ENCODE data around the gene OBSCN.

OBSCN gene

DNA sequence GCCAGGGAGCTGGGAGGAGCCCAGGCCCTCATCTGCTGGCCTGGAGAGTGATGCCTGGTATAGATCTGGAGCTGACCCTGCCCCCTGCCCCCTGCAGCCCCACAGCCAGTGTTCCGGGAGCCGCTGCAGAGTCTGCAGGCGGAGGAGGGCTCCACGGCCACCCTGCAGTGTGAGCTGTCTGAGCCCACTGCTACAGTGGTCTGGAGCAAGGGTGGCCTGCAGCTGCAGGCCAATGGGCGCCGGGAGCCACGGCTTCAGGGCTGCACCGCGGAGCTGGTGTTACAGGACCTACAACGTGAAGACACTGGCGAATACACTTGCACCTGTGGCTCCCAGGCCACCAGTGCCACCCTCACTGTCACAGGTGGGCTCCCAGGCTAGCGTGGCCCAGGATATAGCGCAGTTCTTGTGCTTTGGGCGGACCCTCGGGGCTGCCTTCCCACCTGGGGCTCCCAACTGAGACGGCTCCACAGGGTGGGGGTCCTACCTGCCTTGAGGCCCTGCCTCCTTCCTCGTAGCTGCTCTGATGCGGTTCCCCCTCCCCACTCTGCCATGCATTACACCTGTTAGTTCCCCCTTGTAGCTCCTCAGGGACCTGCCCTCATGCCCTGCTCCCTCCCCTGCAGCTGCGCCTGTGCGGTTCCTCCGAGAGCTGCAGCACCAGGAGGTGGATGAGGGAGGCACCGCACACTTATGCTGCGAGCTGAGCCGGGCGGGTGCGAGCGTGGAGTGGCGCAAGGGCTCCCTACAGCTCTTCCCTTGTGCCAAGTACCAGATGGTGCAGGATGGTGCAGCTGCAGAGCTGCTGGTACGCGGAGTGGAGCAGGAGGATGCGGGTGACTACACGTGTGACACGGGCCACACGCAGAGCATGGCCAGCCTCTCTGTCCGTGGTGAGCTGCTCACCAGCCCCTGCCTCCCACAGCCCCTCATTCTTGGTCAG, 98.7 kb downstream of the OBSCN start:
- DNase-seq (ENCODE audit: low read depth in 3 of 3, low spot score in 1 of 3): no peak

DNA sequence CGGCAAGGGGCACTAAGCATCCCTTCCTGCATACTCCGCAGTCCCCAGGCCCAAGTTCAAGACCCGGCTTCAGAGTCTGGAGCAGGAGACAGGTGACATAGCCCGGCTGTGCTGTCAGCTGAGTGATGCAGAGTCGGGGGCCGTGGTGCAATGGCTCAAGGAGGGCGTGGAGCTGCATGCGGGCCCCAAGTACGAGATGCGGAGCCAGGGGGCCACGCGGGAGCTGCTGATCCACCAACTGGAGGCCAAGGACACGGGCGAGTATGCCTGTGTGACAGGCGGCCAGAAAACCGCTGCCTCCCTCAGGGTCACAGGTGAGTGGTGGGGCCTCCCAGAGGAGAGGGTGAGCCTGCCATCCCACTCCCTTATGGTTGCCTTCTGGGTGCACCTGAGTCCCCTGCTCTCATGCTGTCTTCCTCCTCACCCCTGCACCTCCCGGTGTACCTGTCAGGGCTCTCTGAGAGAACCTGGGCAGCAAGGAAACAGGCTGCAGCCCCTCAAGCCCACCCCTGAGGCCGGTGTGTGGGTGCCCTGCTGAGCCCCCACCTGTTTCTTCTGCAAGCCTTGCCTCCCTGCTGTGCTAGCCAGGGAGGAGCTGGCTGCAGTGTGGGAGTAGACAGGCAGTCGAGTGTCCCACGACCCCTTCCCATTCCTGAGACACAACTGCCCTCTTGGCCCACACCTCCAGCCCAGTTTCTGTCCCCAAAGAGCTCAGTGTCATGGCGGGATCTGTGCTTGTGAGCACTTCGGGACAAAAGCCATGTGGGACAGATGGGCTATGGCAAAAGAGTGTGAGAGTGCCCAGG, 99.6 kb downstream of the OBSCN start:
- DNase-seq (ENCODE audit: low read depth in 3 of 3, low spot score in 1 of 3): no peak

DNA sequence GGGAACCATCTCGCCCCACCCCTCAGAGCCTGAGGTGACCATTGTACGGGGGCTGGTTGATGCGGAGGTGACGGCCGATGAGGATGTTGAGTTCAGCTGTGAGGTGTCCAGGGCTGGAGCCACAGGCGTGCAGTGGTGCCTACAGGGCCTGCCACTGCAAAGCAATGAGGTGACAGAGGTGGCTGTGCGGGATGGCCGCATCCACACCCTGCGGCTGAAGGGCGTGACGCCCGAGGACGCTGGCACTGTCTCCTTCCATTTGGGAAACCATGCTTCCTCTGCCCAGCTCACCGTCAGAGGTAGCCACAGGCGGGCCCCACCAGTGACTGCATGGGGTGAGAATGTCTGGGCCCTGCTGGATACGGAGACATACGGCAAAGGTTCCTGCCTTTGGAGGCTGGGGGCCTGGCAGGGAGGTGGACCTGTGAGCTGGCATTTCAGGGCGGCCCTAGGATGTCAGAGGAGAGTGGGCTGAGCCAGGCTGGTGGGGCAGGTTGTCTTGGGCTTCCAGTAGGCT, 100.3 kb downstream of the OBSCN start:
- DNase-seq (ENCODE audit: low read depth in 3 of 3, low spot score in 1 of 3): no peak

DNA sequence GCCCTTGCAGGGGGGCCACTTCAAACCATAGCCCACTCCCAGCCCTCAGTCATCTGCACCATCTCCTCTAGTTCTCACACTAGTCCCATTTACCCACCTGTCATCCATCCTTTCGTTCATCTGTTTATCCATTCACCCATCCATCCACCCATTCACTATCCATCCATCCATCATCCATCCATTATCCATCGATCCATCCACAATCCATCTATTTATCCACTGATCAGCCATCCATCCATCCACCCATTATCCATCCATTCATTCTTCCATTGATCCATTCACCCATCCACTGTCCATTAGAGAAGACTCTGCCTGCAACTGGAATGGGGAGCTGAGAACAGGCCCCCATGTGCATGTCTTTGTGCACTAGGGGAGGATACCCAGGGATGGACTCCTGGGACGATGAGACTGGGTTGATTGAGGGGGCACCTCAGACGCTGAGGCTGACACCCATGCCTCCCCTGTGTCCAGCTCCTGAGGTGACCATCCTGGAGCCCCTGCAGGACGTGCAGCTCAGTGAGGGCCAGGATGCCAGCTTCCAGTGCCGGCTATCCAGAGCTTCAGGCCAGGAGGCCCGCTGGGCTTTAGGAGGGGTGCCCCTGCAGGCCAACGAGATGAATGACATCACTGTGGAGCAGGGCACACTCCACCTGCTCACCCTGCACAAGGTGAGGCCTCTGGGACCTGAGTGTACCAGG, 100.9 kb downstream of the OBSCN start:
- DNase-seq (ENCODE audit: low read depth in 3 of 3, low spot score in 1 of 3): no peak

DNA sequence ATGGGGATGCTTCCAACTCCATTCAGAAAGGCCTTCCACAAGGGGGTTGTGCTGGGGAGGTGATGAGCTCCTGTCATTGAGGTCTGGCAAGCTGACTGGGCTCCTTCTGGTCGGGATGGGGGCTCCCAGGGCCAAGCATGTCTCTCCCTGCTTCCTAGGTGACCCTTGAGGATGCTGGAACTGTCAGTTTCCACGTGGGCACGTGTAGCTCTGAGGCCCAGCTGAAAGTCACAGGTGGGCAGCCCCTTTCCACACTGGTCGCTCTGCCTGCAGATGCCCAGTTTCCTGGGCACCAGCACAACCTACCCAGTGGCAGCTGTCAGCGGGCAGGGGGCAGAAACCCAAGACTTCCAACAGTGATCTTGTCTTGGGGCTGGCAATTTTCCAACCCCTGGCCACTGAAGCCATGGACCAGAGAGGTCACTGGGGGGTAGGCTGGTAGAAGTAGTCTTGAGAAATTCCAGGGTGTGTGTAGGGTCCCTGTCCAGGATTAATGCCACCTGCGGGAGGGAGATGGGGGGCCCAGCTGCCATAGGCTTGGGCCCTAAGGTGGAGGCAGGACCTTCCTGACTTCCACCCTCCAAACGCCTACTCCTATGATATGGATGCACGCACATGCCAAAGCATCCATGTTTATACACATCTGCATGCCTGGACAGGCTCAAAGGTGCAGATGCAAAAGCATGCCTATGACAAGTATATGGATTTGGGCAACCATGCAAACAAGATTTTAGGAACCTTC, 101.7 kb downstream of the OBSCN start:
- no peak for DNase-seq (ENCODE audit: low read depth in 3 of 3, low spot score in 1 of 3)

DNA sequence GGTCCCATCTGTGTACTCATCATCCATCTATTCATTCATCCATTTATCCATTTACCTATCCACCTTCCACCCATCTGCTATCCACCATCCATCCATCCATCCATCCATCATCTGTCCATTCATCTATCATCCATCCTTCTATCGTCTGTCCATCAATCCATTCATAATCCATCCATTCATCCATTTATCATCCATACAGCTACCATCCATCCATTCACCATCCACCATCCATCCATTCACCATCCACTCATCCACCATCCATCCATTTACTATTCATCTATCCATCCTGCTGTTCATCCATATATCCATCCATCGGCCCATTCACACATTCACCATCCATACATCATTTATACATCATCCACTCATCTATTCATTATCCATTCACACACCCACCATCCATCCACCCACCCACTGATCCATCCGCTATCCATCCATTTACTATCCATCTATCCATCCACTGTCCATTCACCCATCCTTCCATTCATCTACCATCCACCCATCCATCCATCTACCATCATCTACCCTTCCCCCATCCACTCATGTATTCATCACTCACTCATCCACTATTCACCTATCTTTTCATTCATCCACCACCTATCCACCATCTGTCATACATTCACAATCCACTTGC, 102.4 kb downstream of the OBSCN start:
- no peak for DNase-seq (ENCODE audit: low read depth in 3 of 3, low spot score in 1 of 3)

DNA sequence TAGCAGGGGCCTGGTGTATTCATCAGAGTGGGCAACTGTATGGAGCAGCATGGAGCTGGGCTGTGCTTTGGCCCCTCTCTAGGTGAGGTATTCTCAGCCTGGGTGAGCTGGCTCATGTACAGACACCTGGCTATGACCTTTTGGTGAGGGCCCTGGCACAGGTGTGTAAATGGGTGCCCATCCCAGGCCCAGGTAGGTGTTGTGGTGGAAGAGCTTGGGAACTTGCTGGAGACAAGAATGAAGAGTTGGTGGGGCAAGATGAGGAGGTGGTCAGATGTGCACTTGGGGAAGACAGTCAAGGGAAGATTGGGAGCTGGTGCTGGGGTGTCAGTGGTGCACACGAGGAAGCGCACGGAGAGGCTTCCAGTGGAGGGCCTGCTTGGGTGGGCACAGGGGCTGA, 103.2 kb downstream of the OBSCN start:
- no peak for DNase-seq (ENCODE audit: low read depth in 3 of 3, low spot score in 1 of 3)

DNA sequence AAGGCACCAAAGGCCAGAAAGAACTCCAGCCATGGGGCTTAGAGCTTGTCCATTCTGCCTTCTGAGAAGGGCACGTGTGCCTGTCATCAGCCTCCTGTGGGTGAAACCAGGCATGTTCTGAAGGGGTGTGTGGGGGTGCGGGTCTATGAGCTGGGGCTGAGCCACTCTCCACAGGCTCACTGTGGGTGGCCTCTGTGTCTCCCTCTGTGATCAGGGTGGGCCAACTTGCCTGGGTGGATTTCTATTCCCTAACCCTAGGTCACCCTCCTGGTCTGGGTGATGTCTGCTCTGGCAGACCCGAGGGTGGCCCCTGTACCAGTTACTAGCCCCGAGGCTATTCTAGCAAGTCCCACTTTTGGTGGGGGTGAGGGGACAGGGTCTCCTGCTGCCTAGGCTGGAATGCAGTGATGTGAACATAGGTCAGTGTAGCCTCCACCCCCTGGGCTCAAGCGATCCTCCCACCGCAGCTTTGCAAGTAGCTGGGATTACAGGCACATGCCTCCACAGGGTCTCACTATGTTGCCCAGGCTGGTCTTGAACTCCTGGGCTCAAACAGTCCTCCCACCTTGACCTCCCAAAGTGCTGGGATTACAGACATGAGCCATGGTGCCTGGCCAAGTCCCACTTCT, 104.4 kb downstream of the OBSCN start:
- no peak for DNase-seq (ENCODE audit: low read depth in 3 of 3, low spot score in 1 of 3)

DNA sequence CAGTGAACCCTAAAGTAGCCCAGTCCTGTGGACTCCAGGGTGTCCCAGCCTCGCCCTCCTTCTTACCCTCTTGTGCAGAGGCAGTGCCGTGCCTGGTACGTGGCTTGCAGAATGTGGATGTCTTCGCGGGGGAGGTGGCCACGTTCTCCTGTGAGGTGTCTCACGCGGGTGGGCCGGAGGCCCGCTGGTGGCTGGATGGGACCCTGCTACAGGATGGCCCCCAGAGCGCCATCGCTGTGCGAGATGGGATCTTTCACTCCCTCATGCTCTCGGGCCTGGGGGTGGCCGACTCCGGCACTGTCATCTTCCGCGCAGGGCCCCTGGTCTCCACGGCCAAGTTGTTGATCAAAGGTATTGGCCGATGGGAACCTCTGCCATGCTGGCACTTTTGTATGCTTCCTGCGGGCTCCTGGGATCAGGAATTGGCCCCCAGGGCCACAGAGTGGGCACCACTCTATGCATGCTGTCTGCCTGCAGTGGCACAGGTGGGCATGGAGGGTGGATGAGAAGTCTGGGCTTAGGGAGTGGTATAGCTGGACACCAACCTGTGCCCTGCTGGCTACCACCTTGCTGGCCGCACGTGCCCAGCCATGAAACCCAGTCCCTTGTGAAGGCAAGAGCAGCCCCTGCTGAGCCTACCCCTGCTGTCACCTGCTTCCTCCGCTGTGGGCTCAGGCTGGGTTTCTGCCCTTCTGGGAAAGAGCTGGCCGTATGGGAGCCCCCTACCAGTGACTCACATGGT, 105.9 kb downstream of the OBSCN start:
- no peak for DNase-seq (ENCODE audit: low read depth in 3 of 3, low spot score in 1 of 3)

DNA sequence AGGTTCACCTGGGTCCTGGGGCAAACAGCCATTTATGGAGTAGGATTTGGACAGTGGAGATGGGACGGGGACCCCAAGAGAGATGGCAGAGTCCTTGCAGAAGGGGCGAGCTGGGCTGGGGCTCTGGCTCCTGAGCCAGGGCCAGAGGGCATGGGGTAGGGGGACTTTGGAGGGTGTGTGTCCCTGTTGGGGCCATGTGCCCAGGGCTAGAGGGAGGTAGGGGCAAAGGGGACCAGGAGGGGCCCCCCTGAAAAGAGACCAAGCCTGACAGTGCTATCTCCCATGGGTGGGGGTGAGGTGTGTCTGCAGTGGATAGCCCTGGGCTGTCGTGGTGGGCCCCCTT, 106.4 kb downstream of the OBSCN start:
- DNase-seq (ENCODE audit: low read depth in 3 of 3, low spot score in 1 of 3): no peak

DNA sequence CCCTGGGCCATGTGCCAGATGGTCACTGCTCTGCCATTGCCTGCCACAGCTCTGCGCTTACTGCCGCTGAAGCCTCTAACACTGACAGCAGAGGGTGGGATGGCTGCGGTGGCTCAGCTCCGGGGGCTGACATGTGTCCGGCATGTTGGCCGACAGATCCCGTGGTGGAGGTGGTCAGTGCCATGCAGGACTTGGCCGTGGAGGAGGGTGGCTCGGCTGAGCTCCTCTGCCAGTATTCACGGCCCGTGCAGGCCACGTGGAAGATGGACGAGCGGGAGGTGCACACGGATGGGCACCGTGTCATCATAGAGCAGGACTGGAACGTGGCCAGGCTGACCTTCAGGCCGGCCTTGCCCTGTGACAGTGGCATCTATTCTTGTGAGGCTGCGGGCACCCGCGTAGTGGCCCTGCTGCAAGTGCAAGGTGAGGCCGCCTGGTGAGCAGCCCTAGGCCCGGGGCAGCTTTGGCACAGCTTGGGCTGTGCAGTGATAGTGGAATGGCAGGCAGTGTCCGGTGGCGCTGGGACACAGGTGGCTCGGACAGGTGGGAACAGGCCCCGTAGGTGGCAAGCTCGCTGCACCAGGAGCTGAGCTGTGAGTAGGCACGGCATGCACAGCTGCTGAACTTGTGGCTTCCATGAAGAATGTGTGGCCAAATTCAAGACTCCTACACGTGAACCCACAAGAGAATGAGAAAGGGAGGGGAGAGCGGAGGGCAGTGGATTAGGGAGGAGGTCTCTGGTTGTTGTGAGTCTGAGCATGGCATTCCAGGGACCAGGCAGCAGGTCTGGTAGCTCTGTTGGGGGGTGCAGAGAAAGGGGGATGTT, 107.0 kb downstream of the OBSCN start:
- no peak for DNase-seq (ENCODE audit: low read depth in 3 of 3, low spot score in 1 of 3)

DNA sequence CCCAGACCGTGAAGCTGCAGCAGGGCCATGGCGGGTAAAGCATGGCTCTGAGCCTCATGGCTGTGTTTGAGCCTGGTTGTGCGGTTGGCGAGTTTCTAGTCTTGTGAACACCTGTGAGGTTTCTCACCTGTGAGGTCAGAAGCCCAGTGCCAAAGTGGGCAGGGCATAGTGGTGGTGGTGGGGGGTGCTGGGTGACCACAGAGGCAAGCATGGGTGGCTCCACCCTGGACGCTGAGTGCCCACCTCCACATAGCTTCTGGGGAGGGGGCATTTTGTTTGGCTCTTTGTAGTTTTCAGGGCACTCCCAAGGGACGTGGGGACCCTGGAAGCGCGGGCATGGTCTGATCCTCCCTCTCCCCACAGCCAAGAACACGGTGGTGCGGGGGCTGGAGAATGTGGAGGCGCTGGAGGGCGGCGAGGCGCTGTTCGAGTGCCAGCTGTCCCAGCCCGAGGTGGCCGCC, 107.7 kb downstream of the OBSCN start:
- DNase-seq (ENCODE audit: low read depth in 3 of 3, low spot score in 1 of 3): no peak

DNA sequence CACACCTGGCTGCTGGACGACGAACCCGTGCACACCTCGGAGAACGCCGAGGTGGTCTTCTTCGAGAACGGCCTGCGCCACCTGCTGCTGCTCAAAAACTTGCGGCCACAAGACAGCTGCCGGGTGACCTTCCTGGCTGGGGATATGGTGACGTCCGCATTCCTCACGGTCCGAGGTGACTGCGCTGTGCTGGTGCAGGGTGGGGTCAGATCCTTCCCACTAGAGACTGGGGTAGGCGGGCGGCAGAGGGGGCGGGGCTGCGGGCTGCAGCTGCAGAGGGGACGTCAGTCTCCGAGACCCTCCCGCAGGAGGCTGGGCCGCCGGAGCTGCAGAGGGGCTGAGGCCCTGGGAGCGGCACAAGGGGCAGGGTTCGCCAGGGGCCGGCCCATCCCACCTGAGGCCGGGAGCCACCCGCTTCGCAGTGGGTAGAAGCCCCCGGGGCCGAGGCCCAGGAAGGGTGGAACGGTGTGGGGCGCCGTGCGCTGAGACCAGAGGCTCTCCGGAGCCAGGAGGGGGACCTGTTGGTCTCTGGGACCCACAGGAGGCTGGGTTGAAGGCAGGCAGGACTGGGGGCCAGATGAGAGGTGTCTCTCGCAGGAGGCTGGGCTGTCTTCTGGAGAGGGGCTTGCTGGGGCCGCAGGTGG, 108.2 kb downstream of the OBSCN start:
- DNase-seq (ENCODE audit: low read depth in 3 of 3, low spot score in 1 of 3): no peak

DNA sequence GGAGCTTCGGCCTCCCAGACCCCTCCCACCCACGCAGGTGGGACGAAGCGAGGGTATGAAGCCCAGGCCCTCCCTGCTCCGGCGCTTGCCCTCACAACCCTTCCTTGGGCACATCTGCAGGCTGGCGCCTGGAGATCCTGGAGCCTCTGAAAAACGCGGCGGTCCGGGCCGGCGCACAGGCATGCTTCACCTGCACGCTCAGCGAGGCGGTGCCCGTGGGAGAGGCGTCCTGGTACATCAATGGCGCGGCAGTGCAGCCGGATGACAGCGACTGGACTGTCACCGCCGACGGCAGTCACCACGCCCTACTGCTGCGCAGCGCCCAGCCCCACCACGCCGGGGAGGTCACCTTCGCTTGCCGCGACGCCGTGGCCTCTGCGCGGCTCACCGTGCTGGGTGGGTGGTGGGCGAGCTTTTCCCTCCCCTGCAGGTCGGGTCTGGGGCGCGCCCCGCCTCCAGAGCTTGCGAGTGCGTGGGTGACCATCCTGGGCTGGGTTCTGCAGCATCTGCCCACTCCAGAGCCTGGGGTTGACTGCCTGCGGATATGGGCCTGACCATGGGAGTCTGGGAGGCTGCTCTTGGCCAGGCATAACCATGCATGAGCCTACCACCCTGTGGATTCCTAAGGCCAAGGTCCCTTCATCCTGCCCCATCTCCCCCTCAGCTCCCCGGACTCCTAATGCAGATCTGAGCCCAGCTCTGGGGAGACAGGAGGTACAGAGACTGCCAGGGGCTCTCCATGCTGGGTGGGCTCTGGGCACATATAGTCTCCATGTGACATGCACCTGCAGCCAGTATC, 108.9 kb downstream of the OBSCN start:
- no peak for DNase-seq (ENCODE audit: low read depth in 3 of 3, low spot score in 1 of 3)

DNA sequence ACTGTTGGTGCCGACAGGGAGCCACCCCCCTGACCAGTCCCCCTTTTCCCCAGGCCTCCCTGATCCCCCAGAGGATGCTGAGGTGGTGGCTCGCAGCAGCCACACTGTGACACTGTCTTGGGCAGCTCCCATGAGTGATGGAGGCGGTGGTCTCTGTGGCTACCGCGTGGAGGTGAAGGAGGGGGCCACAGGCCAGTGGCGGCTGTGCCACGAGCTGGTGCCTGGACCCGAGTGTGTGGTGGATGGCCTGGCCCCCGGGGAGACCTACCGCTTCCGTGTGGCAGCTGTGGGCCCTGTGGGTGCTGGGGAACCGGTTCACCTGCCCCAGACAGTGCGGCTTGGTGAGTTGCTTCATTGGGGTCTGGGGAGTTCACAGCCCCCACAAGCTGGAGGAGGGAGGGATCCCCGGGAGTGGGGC, 109.6 kb downstream of the OBSCN start:
- no peak for DNase-seq (ENCODE audit: low read depth in 3 of 3, low spot score in 1 of 3)

DNA sequence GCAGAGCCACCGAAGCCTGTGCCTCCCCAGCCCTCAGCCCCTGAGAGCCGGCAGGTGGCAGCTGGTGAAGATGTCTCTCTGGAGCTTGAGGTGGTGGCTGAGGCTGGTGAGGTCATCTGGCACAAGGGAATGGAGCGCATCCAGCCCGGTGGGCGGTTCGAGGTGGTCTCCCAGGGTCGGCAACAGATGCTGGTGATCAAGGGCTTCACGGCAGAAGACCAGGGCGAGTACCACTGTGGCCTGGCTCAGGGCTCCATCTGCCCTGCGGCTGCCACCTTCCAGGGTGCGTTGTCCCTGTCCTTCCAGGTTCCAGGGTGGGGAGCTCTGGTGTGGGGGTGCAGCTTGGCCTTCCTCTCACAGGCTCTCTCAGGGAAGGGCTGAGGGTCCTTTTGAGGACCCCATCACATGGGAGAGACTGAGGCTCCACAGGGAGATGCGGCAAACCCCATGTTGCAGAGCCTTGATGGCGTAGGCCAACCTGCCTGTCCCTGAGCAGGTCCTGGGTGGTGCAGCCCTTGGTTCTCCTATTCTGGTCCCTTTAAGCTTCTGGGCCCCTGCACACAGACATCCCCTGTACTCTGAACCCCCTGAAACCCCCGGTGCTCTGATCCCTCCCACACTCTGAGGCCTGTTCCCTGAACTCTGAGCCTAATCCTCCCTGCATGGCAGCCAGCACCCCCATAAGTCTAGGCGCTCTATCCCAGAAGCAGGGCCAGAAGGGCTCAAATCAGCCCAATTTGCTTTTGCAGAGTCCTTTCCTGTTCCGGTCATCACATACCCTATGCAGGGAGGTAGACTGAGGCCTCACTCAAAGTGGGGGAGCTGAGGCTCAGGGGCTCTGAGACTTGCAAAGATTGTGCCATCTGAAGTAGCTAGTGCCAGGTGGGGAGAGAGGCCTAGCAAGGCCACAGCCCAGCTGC, 110.3 kb downstream of the OBSCN start:
- DNase-seq (ENCODE audit: low read depth in 3 of 3, low spot score in 1 of 3): no peak

Measured in stimulated activated CD4-positive, alpha-beta T cell treated with anti-CD3 and anti-CD28 coated beads, TNF-alpha, amount 100 ng/mL, for 1 hour (primary cell).